NCI-H2227 treated with DMSO at 0.1 percent for 48 hours (cell line): ENCODE data around the gene RPE.

Experiments
- DNase-seq: peaks from one replicate; lab custom pipeline; 2025; lab: John Stamatoyannopoulos, UW

The RPE gene

GRCh38 chr2:210000464-210001324, 1.7 kb upstream of the RPE start:
- DNase-seq: no peak

DNA sequence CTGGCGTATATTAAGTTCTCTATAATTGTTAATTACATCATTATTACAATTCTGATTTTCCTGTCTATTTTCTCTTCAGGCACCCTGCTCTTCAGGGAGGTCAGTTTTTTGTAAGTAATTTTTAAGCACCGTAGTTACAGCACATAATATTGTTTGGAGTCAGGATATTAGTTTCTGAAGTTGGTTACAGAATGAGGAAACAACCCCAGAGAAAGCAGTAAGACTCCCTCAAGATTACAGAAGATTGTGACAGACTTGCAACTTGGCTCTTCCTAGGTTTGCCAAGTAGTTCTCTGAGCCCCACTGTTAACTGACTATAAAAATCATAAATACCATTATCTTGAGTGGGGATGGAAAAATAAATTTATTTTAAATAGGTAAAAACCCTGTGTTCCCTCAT, 921 bp downstream of the RPE start:
- no peak for DNase-seq

DNA sequence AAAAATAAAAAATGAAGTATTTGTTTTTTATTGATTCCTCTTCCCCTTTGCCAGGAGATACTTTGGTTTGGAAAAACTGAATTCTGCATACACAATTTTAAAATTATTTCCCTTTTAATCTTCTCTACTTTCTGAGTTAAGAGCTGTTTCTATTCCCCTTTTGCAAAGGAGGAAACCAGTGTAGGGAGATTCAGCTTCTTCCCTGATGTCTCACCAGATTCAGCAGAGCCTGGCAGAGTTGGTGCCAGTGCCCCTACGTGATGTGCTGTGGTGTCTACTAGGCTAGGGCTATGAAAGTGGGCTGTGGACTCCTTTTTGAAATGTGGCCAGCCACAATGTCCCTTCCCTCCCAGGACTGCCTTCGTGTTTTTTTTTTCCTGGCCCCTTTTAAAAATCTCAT, 2.4 kb downstream of the RPE start:
- no peak for DNase-seq

DNA sequence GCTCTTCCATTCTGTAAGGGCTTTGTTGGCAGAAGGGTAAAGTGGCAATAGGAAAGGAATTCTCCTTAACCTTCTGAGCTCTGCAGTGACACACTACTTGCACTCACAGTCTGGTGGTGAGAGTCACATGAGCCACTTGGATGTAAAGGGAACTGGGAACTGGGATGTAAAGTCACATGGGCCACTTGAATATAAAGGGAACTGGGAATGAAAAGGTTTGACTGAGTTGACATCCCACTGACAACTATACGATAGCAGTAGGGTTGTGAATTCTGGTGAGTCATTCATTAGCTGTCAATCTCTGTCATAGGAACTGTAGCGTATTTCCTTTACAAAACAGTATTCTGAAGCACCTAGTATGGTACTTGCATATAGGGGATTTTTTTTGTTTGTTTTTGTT, 5.5 kb downstream of the RPE start:
- DNase-seq: no peak

GRCh38 chr2:210009126-210009525, 6.7 kb downstream of the RPE start:
- no peak for DNase-seq

DNA sequence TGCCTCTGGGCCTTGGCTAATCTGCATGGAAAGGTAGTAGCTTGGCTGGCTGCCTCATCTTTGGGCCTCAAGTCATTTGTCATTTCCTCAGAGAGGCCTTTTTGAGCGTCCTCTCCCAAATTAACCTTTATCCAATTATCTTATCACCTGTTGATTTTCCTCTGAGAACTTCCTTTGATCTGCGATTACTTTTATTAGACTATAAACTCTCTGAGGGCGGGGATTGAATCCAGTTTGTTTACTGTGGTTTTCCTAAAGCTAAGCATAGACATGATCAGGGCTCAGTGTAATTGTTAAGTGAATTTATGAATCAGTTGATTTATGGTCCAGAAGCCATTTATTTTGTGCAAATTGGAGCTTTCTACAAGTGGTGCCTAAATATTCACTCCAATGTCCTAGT, 7.5 kb downstream of the RPE start:
- no peak for DNase-seq

DNA sequence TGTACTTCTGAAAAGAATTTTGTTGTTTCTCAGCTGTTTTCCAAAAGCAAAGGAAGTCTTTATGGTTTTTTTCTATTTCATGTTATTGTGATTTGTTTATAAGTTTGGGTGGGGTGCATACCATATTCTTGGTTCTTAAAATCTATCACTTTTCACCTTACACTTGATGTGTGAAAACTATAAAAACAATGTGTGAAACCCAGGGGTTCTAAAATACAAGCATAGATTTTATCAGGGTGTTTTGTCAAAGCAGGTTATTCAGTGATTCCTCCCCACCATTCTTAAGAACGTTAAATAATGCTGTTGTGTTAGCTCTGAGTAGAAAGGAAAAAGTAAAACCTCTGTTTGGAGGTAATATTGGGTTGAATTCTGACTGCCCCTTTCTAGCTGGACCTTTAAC, 17.7 kb downstream of the RPE start:
- no peak for DNase-seq

DNA sequence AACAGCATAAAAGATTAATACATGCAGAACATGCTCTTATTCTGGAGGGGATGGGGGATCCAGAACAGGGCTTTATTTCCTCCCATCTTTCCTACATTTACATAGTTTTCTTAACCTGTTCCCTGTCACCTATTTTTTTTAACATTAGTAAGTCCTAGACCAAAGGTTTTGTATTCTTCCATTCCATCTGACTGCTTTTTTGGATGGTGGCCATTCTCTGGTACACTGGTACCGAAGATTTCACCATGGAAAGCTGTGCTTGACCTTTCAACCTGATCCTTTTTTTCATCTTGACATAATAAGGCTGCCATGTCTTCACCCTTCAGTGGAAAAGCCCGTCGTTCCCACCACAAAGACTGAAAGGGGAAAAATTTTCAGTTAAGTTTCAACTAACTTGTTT, 20.4 kb downstream of the RPE start:
- no peak for DNase-seq

DNA sequence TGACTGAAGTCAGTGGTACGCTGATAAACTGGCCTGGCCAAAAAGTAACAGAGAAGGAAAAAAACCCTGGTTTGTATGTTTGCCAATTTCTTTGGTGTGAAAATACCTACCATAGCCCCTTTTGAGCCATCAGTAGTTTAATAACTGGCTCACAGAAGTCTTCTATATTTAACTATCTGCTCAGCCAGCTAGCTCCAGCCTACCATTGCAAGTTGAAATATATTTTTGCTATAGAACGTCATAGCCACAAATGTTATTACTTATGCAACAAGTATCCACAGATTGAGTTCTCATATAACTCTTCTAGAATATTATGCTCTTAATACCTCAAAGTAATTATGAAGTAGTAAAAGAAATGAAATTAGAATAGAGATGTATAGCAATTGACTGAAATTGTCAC, 25.2 kb downstream of the RPE start:
- DNase-seq: no peak

- DNase-seq: no peak
Measured at GRCh38 chr2:210028178-210028577, 25.7 kb downstream of the RPE start.

GRCh38 chr2:210034087-210034683, 31.7 kb downstream of the RPE start:
- no peak for DNase-seq

GRCh38 chr2:210035679-210036078, 33.2 kb downstream of the RPE start:
- DNase-seq: no peak

- DNase-seq: no peak
Measured at GRCh38 chr2:210038078-210038477, 35.6 kb downstream of the RPE start.

GRCh38 chr2:210046851-210047500, 44.5 kb downstream of the RPE start:
- no peak for DNase-seq

GRCh38 chr2:210049831-210050230, 47.4 kb downstream of the RPE start:
- DNase-seq: no peak

DNA sequence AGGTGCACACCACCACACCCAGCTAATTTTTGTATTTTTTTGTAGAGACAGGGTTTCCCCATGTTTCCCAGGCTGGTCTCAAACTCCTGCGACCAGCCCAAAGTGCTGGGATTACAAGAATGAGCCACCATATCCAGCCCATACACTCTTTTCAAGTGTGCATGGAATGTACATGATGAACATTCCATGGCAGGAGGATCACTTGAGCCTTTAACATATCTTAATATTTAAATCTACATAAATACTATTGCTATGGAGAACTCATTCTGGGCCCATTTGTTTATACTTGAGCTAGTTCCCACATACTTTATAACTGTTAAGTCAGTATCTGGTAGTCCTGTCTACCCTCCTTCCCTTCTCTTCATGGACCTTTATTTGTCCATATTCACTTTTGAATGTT, 48.4 kb downstream of the RPE start:
- DNase-seq: no peak

DNA sequence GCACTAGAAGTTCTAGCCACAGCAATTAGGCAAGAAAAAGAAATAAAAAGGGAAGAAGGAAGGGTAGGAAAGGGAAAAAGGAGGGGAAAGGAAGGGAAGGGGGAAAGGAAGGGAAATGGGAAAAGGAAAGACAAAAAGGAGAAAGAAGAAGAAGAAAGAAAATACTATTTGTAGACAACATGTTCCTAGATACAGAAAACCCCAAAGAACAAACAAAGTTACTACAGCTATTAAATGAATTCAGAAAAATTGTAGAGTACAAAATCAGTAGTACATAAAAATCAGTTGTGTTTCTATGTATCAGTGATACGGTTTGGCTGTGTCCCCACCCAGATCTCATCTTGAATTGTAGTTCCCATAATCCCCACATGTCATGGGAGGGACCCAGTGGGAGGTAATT, 52.3 kb downstream of the RPE start:
- no peak for DNase-seq

DNA sequence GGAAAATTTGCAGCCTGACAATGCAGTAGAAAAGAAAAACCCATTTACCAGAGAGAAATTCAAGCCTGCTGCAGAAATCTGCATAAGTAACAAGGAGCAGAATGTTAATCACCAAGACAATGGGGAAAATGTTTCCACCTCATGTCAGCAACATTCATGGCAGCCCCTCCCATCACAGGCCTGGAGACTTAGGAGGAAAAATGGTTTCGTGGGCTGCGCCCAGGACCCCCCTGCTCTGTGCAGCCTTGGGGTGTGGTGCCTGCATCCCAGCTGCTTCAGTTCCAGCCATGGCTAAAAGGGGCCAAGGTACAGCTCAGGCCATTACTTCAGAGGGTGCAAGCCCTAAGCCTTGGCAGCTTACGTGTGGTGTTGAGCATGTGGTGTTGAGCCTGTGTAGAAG, 53.4 kb downstream of the RPE start:
- no peak for DNase-seq

DNA sequence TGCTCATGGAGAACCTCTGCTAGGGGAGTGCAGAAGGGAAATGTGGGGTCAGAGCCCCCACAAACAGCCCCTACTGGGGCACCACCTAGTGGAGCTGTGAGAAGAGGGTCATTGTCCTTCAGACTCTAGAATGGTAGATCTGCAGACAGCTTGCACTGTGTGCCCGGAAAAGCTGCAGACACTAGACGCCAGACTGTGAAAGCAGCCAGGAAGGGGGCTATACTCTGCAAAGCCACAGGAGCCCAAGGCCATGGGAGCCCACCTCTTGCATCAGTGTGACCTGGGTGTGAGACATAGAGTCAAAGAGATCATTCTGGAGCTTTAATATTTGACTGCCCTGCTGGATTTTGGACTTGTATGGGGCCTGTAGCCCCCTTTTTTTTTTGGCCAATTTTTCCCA, 60.9 kb downstream of the RPE start:
- no peak for DNase-seq
